Activated CD8-positive, alpha-beta T cell treated with anti-CD3 and anti-CD28 coated beads for 36 hours (primary cell): Measurements from ENCODE around the gene RBBP6. TPM values are rescaled to one million over a fixed set of nuclear protein-coding genes. Genes with fewer than 3 reads are reported as not detected.

Source experiments
- ATAC-seq: fragments of 200-7000 bp; cut with Tn5 transposase; one replicate; pipeline ENCODE4 v1.10.0; 2021; ENCODE audit warnings: mild to moderate bottlenecking, moderate library complexity
- CTCF ChIA-PET: fragments of 350-600 bp; sonication (Branson Sonifier 250); formaldehyde crosslinking; loops from one replicate; lab custom pipeline; 2021; ENCODE audit warnings: antibody characterized with exemption; lab: Charles Lee
- POLR2A ChIA-PET: fragments of 350-600 bp; sonication (Branson Sonifier 250); formaldehyde crosslinking; loops from one replicate; lab custom pipeline; 2021; ENCODE audit warnings: antibody characterized with exemption; lab: Charles Lee
- DNase-seq: peaks from one replicate; pipeline ENCODE4 v3.0.0-alpha.2; 2020
- H3K27ac Mint-ChIP-seq: one replicate; pipeline ENCODE4 v1.8.0; 2021; ENCODE audit warnings: mild to moderate bottlenecking, mixed read lengths
- H3K27me3 Mint-ChIP-seq: one replicate; pipeline ENCODE4 v1.8.0; 2021; ENCODE audit warnings: mixed read lengths
- H3K36me3 Mint-ChIP-seq: one replicate; pipeline ENCODE4 v1.8.0; 2021; ENCODE audit warnings: low read depth, mixed read lengths
- H3K4me1 Mint-ChIP-seq: one replicate; pipeline ENCODE4 v1.8.0; 2021; ENCODE audit warnings: low read depth, mixed read lengths
- H3K4me3 Mint-ChIP-seq: one replicate; pipeline ENCODE4 v1.8.0; 2021; ENCODE audit warnings: mild to moderate bottlenecking, moderate library complexity, mixed read lengths
- H3K9me3 Mint-ChIP-seq: one replicate; pipeline ENCODE4 v1.8.0; 2021; ENCODE audit warnings: mixed read lengths
- CTCF ChIP-seq: fragments of 200-600 bp; IDR thresholded peaks from one replicate; pipeline ENCODE4 v1.8.0; 2022; ENCODE audit warnings: antibody characterized with exemption, mild to moderate bottlenecking
- intact Hi-C: fragments of 100-400 bp; cut with micrococcal nuclease; formaldehyde crosslinking; loops from one replicate; pipeline ENCODE4 v1.10.0; 2022
- total RNA-seq, 2 experiments: library from RNA; stranded (reverse); gene quantifications; one replicate each; pipeline ENCODE4 v1.2.3, GENCODE V29; 2021

RBBP6 gene
- total RNA-seq, 2 experiments from 2014 or later, result 71.6 to 74.8 TPM

- CTCF ChIA-PET, result interaction anchor here (1.2 to 3.8 kb wide), 3 partner anchors 9 to 25 kb away, joined by 3 to 25 read pairs (median 3); no protein-coding TSS in a partner anchor
- Mint-ChIP-seq H3K4me3 (no peak overlapping the region), H3K27me3 (peaks cover 2% of the 10 kb centered on the region), H3K4me1 (peaks cover 4% of the 10 kb centered on the region), H3K27ac (no peak overlapping the region), H3K9me3 (no peaks in the 10 kb centered on the region), H3K36me3 (no peaks in the 10 kb centered on the region)
- intact Hi-C loops, result no loop called here
- no peak for TF ChIP-seq CTCF
- ATAC-seq (no peak), DNase-seq (no peak)
- POLR2A ChIA-PET, result no interaction called here
Measured at GRCh38 chr16:24514096-24514495, 25.3 kb upstream of the RBBP6 start.

GRCh38 chr16:24515186-24515585, 24.2 kb upstream of the RBBP6 start:
- ATAC-seq (no peak), DNase-seq (no peak)
- ChIA-PET CTCF (interaction anchor here (1.2 to 3.8 kb wide), 3 partner anchors 10 to 175 kb away, joined by 4 to 25 read pairs (median 4); no protein-coding TSS in a partner anchor), POLR2A (no interaction called here)
- no peak overlapping the region for H3K4me3 Mint-ChIP-seq
- H3K4me1 Mint-ChIP-seq, result peaks cover 4% of the 10 kb centered on the region
- H3K27ac Mint-ChIP-seq, result no peak overlapping the region
- H3K27me3 Mint-ChIP-seq, result peaks cover 2% of the 10 kb centered on the region
- no peaks in the 10 kb centered on the region for H3K9me3 Mint-ChIP-seq
- intact Hi-C loops, result no loop called here
- no peak for TF ChIP-seq CTCF
- no peaks in the 10 kb centered on the region for H3K36me3 Mint-ChIP-seq

GRCh38 chr16:24516900-24517669, 22.3 kb upstream of the RBBP6 start:
- CTCF ChIA-PET, result interaction anchor here (0.6 to 2.5 kb wide), 24 partner anchors 8 to 708 kb away, joined by 3 to 20 read pairs (median 3); no protein-coding TSS in a partner anchor
- no peak overlapping the region for H3K27ac Mint-ChIP-seq

GRCh38 chr16:24518498-24518897, 20.9 kb upstream of the RBBP6 start:
- H3K4me1 Mint-ChIP-seq, result peaks cover 7% of the 10 kb centered on the region
- no peak overlapping the region for H3K27ac Mint-ChIP-seq
- no peak for TF ChIP-seq CTCF
- no peaks in the 10 kb centered on the region for H3K9me3 Mint-ChIP-seq
- H3K36me3 Mint-ChIP-seq, result no peaks in the 10 kb centered on the region
- POLR2A ChIA-PET, result no interaction called here
- H3K4me3 Mint-ChIP-seq, result no peak overlapping the region
- H3K27me3 Mint-ChIP-seq, result peaks cover 2% of the 10 kb centered on the region
- DNase-seq (no peak), ATAC-seq (no peak)
- CTCF ChIA-PET, result interaction anchor here (0.8 kb wide), 1 partner anchor 14 kb away, joined by 3 read pairs; no protein-coding TSS in a partner anchor
- intact Hi-C loops, result no loop called here

More at GRCh38 chr16:24516900-24517669, 22.3 kb upstream of the RBBP6 start:
- Mint-ChIP-seq H3K9me3 (no peaks in the 10 kb centered on the region), H3K36me3 (no peaks in the 10 kb centered on the region), H3K4me1 (peaks cover 7% of the 10 kb centered on the region), H3K4me3 (peak overlapping the region; percentile 38), H3K27me3 (peaks cover 2% of the 10 kb centered on the region)
- POLR2A ChIA-PET, result no interaction called here
- peak; percentile 79 for ATAC-seq
- TF ChIP-seq CTCF, result peak; percentile 96
- intact Hi-C loops, result no loop called here
- peak; percentile 87 for DNase-seq

GRCh38 chr16:24520983-24521382, 18.4 kb upstream of the RBBP6 start:
- no peak for ATAC-seq
- Mint-ChIP-seq H3K27ac (no peak overlapping the region), H3K4me1 (peaks cover 9% of the 10 kb centered on the region), H3K9me3 (no peaks in the 10 kb centered on the region), H3K4me3 (no peak overlapping the region), H3K36me3 (no peaks in the 10 kb centered on the region), H3K27me3 (peaks cover 2% of the 10 kb centered on the region)
- CTCF ChIA-PET, result no interaction called here
- intact Hi-C loops, result no loop called here
- POLR2A ChIA-PET, result interaction anchor here (0.6 to 1.9 kb wide), 2 partner anchors 9 to 18 kb away, joined by 4 read pairs; partner anchors contain the start of gene RBBP6
- TF ChIP-seq CTCF, result no peak
- no peak for DNase-seq
